Activated naive CD4-positive, alpha-beta T cell (primary cell): ENCODE results near the gene DPP9.
"Not testable (repeated sequence)": the region's sequence is repeated elsewhere in the genome, so short reads cannot be mapped to it uniquely, and the experiment has no call there.

Source experiments
- DNase-seq, 4 experiments: peaks; one replicate each; lab custom pipeline; 2025; lab: John Stamatoyannopoulos, UW

The DPP9 gene

DNA sequence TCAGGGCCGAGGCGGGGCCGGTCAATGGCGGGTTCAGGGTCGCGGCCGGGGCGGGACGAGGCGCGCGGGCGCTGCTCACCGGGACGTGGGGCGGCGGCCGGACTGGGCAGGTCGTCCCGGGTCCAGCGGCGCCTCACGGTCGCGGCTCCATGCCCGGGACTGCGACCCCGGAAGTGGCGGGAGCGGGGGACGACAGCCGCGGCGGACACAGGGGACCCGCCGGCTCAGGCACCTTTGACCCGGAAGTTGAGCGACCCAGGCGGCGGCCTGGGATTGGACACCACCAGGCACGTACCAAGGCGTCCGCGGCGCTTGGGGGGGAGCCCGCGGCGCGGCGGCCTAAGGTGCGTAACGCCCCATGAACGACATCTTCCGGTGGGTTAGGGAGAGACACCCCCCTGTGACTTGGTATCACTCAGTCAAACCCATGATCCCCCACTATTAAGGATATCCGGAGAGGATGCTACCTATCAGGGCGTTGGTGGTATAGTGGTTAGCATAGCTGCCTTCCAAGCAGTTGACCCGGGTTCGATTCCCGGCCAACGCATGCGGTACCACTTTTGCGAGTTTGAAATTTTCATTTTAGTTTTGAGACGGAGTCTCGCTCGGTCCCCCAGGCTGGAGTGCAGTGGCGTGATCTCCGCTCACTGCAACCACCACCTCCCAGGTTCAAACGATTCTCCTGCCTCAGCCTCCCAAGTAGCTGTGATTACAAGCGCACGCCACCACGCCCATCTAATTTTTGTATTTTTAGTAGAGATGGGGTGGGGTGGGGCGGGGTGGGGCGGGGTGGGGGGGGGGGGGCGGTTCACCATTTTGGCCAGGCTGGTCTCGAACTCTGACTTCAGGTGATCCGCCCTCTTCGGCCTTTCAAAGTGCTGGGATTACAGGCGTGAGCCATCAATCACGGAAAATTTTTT, at the start of gene DPP9:
TSS of gene DPP9 (minus strand) at position 248 of the 920 bp plus-strand sequence. CDS start 3,936 bp downstream, outside the sequence.
- peak; percentile 94 to 97 (median 94) for DNase-seq

DNA sequence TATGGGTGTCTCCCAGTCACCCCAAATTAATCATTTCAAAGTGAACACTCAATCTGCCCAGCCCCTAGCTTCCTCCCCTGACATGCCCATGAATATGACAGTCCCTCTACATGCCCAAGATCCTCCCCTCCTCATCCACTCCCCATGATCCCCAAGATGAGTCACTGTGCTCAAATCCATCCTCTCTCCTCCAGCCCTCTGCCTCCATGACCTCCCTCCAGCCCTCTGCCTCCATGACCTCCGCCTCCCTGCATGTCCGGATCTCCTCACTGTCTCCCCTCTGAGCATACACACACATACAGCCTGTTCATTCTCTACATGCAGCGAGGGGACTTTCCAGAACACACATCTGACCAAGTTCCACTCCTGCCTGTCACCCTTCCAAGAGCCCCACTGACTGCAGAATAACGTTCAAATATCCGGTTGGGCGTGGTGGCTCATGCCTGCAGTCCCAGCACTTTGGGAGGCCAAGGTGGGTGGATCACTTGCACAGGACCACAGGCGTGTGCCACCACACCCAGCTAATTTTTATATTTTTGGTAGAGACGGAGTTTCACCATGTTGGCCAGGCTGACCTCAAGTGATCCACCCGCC, 49.5 kb upstream of the DPP9 start:
- no peak for DNase-seq

DNA sequence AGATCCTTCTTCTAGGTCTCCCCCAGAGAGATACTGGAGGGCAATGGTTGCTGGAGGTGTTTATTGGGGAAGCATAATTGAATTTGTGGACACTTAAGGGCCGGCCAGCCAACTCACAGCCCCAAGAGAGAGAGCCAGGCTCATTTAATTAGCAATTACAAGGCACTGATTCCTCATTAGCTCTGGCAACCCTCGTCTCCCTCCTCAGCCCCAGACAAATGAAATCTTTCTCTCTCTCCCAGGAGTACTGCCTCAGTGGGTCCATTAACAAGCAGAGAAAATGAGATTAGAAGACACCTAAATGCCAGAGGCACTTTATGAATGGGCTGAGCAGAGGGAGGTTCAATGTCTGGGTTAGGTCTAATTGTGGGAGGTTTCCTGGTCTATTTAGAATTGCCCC, 48.9 kb upstream of the DPP9 start:
- DNase-seq, result no peak

DNA sequence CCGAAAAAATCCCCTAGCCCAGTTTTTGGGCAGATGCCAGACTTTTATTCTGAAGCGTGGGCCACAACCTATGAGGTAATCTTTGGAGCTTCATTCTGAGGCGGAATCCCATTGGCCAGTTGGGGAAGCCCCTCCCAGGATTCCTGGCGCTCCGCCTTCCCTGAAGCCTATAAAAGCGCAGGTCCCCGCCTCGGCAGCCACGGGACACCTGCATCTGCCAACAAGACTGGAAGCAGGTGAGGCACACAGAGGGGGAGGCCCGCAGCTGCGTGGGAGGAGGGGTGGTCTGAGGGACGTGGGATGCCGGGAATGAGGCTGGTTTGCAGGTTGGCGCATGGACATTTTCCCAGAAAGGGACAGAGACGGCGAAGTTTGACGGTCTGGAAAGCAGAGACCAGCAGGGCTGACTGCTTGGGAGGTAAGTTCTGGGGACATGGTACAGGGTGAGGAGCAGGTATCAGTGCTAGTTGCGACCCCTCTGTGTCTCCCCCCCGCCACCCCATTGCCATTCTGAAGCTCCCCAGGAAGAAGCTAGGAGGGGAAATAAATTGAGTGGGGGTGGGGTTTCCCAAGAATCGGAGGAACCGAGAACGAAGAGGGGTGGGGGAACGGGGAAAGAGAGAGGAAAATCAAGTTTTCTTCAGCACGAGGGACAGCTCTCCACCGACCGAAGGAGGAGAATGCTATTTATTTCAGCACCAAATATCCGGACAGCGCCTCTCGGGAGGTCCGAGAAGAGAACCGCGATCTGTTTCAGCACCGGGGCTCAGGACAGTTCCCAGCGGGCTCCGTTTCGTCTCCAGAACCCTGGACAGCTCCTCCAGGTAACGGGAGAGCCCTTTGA, 45.5 kb upstream of the DPP9 start:
- peak; percentile 40 to 70 (median 56) for DNase-seq

DNA sequence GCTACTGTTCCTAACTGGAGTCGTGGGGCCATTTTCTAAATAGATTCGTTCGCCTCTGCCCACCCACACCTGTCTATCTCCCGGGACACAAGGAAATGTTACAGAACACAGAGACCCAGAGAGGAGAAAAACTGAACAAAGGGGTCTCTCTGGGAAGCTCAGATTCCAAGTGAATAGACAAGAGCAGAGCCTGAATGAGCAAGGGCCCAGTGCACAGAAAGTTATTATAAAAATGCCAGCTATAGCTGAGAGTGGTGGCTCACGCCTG, 40.7 kb upstream of the DPP9 start:
- DNase-seq, result no peak

DNA sequence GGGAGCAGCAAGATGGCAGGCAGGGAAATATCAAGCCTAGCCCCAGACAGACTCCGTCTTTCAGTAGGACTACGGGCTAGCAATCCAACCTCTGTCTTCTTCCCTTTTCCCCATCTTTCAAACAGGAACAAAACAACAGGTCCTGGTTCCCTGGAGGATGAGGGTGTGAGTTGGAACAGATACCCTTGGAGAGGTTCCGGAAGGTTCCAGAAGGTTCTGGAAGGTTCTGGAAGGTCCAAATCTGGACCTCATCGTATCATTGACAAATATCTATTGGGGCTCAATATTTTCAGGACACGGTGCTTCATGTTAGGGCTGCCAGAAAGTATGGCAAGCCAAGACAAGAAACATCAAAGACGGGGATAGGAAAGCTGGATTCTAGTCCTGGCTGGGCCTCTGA, 39.4 kb upstream of the DPP9 start:
- no peak for DNase-seq

DNA sequence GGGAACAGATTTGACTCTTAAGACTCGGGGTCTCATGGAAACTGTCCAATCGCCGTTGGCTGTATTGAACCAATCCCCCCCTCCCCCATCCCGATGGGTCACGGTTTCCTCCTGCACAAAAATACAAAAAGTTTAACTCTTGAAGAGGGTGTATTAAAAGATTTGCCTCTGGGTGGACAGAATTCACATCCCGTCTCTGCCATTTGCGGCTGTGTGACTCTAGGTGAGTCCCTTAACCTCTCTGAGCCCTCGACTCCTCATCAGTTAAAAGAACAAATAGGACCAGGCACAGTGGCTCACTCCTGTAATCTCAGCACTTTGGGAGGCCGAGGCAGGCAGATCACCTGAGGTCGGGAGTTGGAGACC, 36.6 kb upstream of the DPP9 start:
- DNase-seq, result no peak

DNA sequence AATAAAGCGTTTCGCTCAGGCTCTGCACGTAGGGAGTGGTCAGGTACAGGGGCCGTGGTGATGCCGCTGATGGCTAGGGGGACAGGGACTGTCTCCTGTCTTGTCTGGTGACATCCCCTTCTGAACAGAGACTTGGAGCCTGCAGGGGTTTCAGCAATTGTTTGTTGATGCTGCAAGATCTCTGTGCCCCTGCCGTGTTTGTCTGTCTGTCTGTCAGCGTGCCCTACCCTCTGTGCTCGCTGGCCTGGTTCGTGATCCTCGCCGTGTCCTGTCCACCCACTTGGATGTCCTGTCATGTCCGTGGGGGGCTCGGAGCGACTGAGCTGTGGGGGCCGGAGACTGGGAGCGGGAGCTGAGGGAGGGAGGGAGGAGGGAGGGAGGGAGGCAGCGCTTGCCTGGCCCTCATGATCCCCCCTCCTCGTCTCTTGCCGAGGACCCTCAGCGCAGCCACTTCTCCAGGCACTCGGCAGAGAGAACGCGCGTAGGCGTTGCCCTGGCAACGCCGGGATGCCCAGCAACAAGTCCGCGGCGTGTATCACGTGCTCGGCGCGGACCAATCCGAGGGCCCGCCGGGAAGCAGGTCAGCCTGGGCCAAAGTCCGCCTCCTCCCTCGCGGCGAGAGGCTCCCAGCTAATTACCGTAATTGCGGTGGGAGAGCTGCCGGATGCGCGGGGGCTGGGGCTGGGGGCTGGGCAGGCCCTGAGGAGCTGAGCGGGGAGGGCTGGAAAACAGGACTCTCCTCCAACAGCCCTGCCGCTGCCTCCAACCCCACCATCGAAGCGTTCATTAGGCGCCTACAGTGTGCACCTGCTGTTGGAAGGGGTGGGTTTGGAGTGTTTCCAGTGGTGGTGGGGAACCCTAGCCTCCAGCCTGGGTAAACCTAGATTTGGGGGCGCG, 36.0 kb upstream of the DPP9 start:
- DNase-seq, result peak in 2 of 4 experiments; percentile 4 to 8

DNA sequence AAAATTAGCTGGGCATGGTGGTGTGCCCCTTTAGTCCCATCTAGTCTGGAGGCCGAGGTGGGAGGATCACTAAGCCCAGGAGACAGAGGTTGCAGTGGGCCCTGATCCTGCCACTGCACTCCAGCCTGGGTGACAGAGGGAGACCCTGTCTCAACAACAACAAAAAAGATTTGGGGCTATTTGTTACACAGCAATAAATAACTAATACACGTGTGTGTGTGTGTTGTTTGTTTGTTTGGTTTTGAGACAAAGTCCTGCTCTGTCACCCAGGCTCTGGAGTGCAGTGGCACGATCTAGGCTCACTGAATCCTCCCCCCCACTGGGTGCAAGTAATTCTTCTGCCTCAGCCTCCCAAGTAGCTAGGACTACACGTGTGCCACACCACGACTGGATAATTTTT, 35.0 kb upstream of the DPP9 start:
- DNase-seq, result no peak

DNA sequence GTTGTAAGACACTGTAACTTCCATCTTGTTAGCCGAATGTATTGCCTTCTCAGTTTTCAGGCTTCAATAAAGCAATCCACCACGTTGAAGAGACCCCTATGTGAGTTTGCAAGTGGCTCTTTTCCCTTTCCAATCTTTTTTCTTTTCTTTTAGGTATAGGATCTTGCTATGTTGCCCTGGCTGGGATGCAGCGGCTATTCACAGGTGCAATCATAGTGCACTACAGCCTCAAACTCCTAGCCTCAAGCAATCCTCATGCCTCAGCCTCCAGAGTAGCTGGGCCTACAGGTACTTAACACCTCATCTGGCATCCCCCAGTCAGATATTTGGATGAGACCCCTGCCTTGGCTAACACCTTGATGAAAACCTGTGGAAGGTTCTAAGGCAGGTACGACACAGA, 34.4 kb upstream of the DPP9 start:
- no peak for DNase-seq

DNA sequence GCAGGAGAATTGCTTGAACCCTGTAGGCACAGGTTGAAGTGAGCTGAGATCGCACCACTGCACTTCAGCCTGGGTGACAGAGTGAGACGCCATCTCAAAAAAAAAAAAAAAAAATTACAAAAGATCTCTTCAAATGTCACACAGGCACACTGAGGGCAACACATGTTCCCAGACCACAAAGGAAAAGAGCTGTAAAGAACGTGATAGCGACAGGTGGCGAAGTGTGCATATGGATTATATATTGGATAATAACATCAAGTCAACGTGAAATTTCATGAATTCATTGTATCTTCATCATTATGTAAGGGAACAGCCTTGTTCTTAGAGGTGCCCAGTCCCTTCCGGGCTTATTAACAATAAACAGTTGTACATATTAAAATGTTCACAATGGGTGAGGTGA, 31.8 kb upstream of the DPP9 start:
- no peak for DNase-seq

DNA sequence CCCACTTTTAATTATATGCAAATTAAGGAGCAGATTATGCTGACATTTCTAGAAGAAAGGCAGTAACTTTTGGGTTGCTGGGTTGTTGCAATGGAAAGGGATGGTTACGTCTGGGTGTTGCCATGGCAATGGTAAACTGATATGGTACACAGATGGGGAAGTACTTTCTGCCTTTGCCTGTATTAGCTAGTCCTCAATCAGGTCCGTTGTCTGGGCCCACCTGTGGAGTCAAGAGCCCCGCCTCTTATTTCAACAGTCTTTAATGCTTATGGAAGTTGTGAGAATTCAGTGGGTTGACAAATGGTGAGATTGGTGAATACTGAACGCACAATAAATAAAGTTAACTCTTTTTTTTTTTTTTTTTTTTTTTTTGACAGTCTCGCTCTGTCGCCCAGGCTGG, 30.6 kb upstream of the DPP9 start:
- DNase-seq, result no peak

DNA sequence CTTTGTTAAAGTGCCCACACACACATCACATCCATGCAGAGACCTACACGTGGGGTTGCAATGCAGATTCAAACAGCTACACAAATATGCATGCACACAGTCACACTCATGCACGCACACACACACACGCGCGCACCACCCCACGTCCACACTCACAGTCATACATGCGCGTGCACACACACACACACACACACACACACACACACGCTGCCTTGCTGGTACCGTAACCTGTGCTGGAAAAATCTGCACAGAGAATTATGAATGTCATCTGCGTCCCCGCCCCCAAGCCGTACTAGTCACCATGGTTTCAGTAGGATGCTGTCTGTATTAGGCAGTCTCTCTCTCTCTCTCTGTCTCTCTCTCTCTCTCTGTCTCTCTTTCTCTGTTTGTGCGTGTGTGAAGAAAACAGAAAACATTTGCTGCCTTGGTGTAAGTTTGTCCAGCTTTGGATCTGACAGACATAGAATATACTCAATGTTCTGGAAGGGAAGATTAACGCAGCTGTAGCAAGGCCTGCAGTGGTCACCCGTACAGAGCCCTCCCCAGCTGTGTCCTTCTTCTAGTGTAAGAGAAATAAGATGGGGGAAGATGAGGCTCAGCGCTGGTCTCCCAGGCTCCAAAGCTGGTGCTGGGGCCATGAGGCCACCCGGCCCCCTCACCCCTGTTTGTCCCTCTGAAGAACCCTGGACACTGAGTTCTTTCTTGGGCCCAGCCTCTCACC, 26.4 kb upstream of the DPP9 start:
- DNase-seq, result no peak

DNA sequence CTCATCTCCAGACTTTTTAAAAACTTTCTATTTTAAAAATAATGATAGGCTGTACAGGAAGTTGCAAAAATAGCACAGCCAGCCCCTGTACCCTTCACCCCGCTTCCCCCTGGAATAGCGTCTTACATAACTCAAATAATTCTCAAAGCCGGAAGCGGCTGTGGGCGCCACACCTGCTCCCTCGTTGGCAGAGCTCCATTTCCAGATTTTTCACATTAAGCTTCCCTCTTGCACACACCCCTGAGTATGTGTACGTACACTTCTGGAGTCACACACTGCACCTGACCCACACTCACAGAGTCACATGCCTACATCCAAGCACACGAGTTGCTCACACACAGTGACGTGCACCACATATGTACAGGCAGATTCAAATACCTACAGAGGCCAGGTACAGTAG, 24.9 kb upstream of the DPP9 start:
- DNase-seq, result no peak

DNA sequence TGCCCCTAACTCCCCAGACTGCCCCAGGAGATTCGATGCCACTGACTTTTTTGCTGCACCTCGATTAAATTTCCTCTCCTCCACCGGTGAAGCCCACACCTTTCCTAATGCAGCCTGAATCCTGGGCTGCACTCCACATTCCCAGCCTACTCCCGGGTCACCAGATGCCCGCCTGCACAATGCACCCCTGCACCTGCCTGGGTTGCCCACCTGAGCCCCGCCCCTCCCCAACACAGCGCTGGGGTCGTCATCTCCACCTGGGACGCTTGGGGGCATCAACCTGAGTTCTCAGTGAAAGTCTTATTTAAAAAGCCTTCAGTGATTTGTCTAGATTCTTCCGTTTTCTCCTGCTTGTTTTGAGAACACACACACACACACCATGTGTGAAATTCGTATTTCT, 24.5 kb upstream of the DPP9 start:
- DNase-seq, result no peak

DNA sequence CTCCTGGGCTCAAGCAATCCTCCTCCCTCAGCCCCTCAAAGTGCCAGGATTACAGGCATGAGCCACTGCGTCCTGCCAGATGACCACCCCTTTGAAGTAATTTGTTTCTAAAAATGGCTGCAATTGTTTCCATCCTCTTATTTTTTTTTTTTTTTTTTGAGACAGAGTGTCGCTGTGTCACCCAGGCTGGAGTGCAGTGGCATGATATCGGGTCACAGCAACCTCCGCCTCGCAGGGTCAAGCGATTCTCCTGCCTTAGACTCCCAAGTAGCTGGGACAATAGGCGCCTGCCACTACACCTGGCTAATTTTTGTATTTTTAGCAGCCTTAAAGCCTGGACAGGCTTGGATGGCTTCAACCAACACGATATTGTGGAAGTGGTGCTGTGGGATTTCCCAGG, 22.3 kb upstream of the DPP9 start:
- no peak for DNase-seq

DNA sequence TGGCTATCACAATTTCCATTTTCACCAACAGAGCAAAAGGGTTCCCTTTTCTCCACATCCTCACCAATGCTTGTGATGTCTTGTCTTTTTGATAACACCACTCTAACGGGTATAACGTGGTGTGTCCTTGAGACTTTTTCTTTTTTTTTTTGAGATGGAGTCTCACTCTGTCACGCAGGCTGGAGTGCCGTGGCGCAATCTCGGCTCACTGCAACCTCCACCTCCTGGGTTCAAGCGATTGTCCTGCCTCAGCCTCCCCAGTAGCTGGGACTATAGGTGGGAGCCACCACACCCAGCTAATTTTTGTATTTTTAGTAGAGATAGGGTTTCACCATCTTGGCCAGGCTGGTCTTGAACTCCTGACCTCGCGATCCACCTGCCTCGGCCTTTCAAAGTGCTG, 21.5 kb upstream of the DPP9 start:
- DNase-seq, result not testable (repeated sequence)

DNA sequence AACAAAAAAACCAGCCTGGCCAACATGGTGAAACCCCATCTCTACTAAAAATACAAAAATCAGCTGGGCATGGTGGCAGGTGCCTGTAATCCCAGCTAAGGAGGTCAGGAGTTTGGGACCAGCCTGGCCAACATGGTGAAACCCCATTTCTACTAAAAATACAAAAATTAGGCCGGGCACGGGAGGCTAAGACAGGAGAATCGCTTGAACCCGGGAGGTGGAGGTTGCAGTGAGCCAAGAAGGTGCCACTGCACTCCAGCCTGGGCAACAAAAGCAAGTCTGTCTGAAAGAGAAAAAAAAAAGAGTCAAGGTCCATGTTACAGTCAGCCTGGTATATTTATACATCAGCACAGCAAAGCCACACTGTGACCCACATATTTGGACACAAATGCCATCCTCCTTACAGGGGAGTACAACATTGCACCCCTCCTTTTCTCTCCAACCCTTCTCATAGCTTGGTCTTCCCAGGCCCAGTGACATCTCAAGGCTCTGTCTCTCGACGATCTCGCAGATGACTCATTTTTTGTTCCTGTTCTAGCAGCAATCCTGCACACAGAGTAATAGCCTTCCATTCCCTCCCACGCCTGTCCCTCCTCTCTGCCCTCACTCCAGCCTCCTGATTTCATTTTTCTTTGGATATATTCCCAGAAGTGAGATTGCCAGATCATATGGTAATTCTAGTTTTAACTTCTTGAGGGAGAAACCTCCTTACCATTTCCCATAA, 21.0 kb upstream of the DPP9 start:
- no peak for DNase-seq

DNA sequence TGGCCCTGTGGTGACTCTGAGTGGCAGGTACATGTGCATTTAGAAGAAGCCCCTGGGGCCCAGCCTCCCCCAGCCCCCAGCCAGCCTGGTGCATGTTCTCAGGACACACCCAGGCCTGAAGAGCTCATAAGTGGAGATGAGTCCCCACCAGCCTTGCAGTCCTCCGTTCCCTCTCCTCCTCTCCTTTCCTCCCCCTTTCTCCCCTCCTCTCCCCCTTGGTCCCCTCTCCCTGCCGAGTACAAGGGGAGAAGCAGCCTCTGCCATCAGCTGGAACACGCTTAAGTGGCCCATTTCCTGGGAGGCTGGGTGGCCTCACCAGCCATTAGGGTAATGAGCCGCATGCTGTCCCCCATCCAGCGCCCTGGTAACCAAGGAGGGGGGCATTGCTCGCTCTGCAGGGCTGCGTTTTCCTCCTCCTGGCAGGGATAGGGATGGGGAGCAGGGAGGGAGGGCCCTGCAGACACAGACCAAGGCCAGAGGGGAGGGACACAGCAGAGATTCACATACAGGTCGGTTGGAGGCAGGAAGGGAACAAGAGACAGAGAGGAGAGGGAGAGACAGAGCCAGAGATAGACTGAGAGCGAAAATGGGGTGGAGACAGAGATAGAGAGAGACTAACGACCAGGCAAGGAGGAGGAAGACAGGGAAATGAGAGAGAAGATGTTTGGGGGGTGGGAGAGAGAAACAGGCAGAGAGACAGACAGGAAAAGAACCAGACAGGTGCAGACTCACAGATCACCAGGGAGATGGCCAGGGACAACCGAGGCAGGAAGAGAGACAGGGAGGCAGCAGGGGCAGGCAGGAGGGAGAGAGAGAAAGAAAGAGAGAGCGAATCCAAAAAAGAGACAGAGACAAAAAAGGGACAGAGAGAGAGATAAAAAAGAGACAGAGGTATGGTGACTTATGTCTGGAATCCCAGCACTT, 19.3 kb upstream of the DPP9 start:
- DNase-seq, result no peak

DNA sequence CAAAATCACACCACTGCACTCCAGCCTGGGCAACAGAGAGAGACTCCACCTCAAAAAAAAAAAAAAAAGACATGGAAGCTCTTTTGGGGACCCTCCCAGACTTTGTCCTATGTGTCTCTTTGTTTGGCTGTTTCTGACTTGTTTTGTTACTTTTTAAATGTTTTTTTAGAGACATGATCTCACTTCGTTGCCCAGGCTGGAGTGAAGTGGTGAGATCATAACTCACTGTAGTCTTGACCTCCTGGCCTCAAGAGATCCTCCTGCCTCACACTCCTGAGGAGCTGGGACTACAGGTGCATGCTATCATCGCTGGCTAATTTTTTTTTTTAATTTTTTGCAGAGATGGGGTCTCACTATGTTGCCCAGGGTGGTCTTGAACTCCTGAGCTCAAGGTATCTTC, 16.4 kb upstream of the DPP9 start:
- no peak for DNase-seq
